Stomach (tissue), 4 donors: ENCODE data around the gene AMY1A.
"Not testable (repeated sequence)": the region's sequence is repeated elsewhere in the genome, so short reads cannot be mapped to it uniquely, and the experiment has no call there.

Experiments
- EP300 ChIP-seq: sonication (generic); formaldehyde crosslinking; IDR thresholded peaks from one replicate; pipeline ENCODE4 v1.6.1; 2017; ENCODE audit warnings: antibody characterized with exemption
- POLR2A ChIP-seq, 4 donors: fragments of 450-650 bp; IDR thresholded peaks; one replicate each; pipeline ENCODE4 v1.6.1; 2016; ENCODE audit warnings: antibody characterized with exemption in 4 of 4, control low read depth in 2 of 4, mild to moderate bottlenecking in 1 of 4, moderate library complexity in 1 of 4
- POLR2AphosphoS5 ChIP-seq, 3 donors: sonication (generic); formaldehyde crosslinking; IDR thresholded peaks; one replicate each; pipeline ENCODE4 v1.6.1; 2016; ENCODE audit warnings: antibody characterized with exemption in 3 of 3
- TF ChIP-seq, protein P1 (sequence below), 7 experiments: fragments of 450-650 bp in 4 of 7; fragments of 200-600 bp in 3 of 7; sonication (generic) in 3 of 7; IDR thresholded peaks; one replicate each; pipeline ENCODE4 v1.5.1; 2016 to 2019; ENCODE audit warnings: antibody characterized with exemption in 7 of 7, control low read depth in 2 of 7, mild to moderate bottlenecking in 1 of 7

DNA sequence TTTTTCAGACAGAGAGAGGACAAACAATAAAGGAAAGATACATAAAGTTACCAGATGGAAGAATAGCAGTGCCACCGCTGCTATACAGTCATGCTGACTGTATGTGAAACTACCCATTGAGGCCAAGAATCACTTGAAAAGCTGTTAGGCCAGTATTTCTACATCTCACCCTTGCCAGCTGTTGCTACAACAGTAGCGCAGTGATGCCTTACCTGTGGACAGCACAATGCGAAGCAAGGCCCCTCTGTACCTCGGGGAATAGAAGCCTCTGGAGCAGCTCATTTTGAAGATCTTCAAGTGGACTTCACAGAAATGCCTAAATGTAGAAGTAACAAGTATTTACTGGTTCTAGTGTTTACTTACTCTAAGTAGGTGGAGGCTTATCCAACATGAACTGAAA is 45.1 kb downstream of the AMY1A start:
- TF ChIP-seq, protein P1, sequence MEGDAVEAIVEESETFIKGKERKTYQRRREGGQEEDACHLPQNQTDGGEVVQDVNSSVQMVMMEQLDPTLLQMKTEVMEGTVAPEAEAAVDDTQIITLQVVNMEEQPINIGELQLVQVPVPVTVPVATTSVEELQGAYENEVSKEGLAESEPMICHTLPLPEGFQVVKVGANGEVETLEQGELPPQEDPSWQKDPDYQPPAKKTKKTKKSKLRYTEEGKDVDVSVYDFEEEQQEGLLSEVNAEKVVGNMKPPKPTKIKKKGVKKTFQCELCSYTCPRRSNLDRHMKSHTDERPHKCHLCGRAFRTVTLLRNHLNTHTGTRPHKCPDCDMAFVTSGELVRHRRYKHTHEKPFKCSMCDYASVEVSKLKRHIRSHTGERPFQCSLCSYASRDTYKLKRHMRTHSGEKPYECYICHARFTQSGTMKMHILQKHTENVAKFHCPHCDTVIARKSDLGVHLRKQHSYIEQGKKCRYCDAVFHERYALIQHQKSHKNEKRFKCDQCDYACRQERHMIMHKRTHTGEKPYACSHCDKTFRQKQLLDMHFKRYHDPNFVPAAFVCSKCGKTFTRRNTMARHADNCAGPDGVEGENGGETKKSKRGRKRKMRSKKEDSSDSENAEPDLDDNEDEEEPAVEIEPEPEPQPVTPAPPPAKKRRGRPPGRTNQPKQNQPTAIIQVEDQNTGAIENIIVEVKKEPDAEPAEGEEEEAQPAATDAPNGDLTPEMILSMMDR (IDR thresholded peaks at IDR 0.05) = not testable (repeated sequence)
- not testable (repeated sequence) for TF ChIP-seq POLR2AphosphoS5 (IDR thresholded peaks at IDR 0.05); POLR2A (IDR thresholded peaks at IDR 0.05); EP300
